Measurements from ENCODE around the gene ELAVL1. TPM values are rescaled to one million over a fixed set of nuclear protein-coding genes. Genes with fewer than 3 reads are reported as not detected.
A peak's percentile ranks its signal among the peaks of the same experiment; 100 is the strongest.

ELAVL1 gene
- total and polyA plus RNA-seq, 5 experiments from 2014 or later: 41.5 to 55.8 (median 55.1) TPM

DNA sequence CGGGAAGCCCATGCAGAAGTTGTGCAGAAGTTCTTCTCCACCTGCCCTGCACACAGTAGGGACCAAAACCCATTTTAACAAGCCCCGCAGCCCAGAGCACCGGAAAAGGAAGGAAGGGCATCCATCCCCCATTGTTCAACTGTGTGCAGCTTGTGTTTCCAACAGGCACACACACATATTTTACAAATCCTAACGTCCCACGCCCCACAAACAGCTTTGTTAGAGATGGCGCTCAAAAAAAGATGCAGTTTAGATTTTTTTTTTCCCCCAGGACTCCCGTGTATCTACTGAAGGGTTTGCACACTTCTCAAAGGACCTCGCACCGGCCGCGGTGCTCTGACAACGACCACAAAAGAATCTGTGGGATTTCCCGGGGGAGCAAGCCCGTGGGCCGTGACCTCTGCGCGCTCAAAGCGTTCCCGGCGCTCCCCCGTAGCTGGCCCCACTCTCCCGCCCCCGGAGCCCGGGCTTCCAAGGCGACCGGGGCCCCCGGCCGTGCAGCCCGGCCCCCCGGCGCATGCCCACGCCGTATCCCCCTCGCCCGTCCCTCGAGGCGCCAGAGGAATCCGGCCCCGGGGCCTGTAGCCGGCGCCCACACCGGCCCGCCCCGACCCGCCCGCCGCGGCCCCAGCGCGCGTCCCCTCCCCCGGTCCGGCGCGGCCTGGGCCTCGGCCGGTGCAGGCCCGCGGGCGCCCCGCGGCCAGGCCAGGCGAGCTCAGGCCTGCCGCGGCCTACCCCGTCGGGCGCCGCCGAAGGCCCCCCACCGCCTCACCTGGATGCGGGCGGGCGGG lies 523 bp downstream of the ELAVL1 start:
- H3K27ac Mint-ChIP-seq: peak overlapping the region in 9 of 10 donors; percentile 77 to 95 (median 92)
- peaks cover 30 to 56% (median 46%) of the 10 kb centered on the region in 4 donors for H3K4me1 Mint-ChIP-seq
- peak overlapping the region; percentile 80 to 96 (median 92) for H3K4me3 Mint-ChIP-seq
- ATAC-seq (peak; percentile 27 to 35), DNase-seq (peak in 8 of 10 donors; percentile 4 to 43 (median 22))
- POLR2A ChIA-PET: interaction anchor here (0.7 to 3.1 kb wide), 2 partner anchors 62 to 75 kb away, joined by 3 to 12 read pairs; partner anchors contain the start of gene TIMM44
- H3K36me3 Mint-ChIP-seq: peaks cover 0 to 7% (median 0%) of the 10 kb centered on the region in 3 donors
- no peaks in the 10 kb centered on the region for H3K9me3 Mint-ChIP-seq
- H3K27me3 Mint-ChIP-seq: no peaks in the 10 kb centered on the region

DNA sequence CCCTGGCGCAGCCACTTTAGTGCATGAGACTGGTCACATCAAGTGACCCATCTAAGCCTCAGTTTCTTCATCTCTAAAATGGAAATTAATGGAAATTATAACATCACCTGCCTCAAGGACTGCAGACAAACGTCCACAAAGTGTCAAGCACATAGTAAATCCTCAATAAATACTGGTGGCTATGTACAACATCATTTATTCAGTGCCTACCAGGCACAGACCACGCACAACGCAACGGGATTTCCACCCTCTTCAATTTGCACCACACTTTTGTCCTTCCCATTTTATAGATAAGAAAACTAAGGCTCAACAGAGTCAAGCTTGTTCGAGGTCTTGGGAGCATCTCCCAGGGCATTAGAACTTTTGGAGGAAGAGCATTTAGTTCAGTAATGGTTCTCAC lies 1.4 kb downstream of the ELAVL1 start:
- Mint-ChIP-seq H3K36me3 (peaks cover 0 to 9% (median 0%) of the 10 kb centered on the region in 3 donors), H3K4me1 (peaks cover 32 to 65% (median 54%) of the 10 kb centered on the region in 4 donors), H3K4me3 (peak overlapping the region; percentile 80 to 96 (median 92)), H3K27ac (peak overlapping the region in 9 of 10 donors; percentile 54 to 95 (median 90)), H3K9me3 (no peaks in the 10 kb centered on the region), H3K27me3 (no peaks in the 10 kb centered on the region)
- POLR2A ChIA-PET: interaction anchor here (0.6 to 3.1 kb wide), 3 partner anchors 9 to 1486 kb away, joined by 3 to 12 read pairs (median 6); partner anchors contain the start of gene TIMM44
- no peak for ATAC-seq
- no peak for DNase-seq

DNA sequence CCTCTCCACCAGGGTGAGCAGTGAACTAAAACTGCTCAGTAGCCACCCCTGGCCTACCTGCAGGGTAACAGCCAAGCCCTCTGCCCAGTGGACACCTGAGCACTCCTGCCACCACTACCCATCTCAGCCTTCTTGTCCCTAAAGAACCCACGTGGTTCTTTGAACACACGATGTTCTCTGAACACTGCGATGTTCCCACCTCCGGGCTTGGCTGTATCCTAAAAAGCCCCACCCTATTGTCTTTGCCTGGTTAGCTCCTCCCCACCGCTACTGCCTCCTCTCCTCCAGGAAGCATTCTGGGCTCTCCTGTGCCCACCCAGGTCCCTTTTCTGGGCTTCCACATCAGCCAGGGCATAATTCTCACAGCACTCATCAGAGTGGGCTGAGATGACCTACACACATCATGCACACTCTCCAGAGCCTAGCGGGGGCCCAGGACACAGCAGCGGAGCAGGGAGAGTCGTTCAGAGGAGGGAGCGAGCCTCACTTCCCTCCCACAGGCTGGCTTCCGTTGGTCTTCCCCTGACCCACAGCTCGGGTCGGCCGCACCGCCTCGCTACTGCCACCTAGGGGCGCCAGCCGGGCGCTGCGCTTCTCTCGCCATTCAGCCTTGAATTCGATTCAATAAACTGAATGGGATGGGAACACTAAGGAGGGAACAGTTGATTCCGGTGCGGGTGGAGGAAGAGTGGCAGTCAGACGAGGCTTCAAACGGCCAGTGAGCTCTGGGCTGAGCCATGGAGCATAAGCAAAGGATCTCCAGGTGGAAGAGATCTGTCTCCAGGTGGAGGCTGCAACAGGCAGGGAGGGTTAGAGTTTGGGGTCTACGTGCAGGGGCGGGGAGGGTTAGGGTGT lies 3.2 kb downstream of the ELAVL1 start:
- peaks cover 0 to 12% (median 0%) of the 10 kb centered on the region in 3 donors for H3K36me3 Mint-ChIP-seq
- peak overlapping the region; percentile 68 to 95 (median 88) for H3K27ac Mint-ChIP-seq
- peak overlapping the region; percentile 54 to 91 (median 82) for H3K4me3 Mint-ChIP-seq
- no peaks in the 10 kb centered on the region for H3K9me3 Mint-ChIP-seq
- H3K4me1 Mint-ChIP-seq: peaks cover 38 to 76% (median 68%) of the 10 kb centered on the region in 4 donors
- H3K27me3 Mint-ChIP-seq: no peaks in the 10 kb centered on the region
- DNase-seq: peak; percentile 29 to 74 (median 63)
- POLR2A ChIA-PET: interaction anchor here (0.6 to 2.5 kb wide), 3 partner anchors 59 to 158 kb away, joined by 4 to 10 read pairs (median 4); partner anchors contain the start of genes SNAPC2 and TIMM44
- peak; percentile 21 to 25 for ATAC-seq

DNA sequence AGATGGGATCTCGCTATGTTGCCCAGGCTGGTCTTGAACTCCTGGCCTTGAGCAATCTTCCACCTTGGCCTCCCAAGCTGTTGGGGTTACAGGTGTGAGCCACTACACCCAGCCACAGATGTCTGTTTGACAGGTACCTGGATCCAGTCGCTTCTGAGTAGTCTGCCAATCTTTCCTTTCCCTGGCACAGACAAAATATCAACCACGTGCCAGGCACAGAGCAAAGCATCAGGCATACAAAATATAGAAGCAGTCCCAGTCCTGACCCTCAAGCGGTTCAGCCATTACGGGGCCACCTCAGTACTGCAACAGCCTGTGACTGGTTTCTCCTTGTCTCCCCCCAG lies 3.8 kb downstream of the ELAVL1 start:
- no peaks in the 10 kb centered on the region for H3K9me3 Mint-ChIP-seq
- no peak for ATAC-seq
- peak overlapping the region in 8 of 10 donors; percentile 54 to 91 (median 82) for H3K4me3 Mint-ChIP-seq
- H3K27ac Mint-ChIP-seq: peak overlapping the region in 7 of 10 donors; percentile 11 to 91 (median 80)
- POLR2A ChIA-PET: interaction anchor here (1.6 to 2.5 kb wide), 2 partner anchors 58 to 81 kb away, joined by 4 to 10 read pairs; partner anchors contain the start of genes SNAPC2 and TIMM44
- H3K4me1 Mint-ChIP-seq: peaks cover 41 to 80% (median 72%) of the 10 kb centered on the region in 4 donors
- no peaks in the 10 kb centered on the region for H3K27me3 Mint-ChIP-seq
- DNase-seq: peak in 2 of 10 donors; percentile 12 to 14
- H3K36me3 Mint-ChIP-seq: peaks cover 0 to 16% (median 0%) of the 10 kb centered on the region in 3 donors

DNA sequence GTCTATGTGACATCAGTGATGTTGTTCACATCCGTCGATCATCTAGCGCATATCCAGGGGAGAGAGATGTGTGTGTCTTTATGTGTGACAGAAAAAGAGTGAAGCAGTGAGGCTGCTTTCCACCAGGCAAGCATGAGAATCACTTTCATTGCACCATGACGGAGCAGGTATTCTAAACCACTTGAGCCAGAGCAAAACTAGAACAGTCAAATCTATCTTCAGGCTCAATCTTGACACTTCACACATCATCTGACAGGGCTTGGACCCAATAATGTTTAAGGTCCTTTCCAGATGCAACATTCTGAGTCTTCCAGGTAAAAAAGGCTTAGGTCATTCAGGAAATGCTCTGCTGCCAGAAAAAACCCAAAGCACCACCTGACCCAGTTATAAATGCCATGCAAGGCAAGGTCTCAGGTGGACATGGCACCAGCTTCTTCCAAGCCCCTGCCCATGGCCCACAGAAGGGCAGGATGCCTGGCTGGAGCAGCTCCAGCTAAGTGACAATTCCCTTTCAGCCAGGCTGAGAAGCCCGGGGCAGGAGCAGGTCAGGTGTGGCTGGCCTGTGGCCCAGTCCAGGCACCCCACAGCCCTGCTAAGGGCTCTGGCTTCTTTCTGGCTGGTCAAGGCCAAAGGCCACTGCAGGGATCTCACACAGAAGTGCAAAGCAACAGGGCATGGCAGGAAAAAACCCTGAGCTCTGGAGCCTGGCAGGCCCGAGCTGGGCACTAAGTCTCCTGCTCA lies 5.0 kb downstream of the ELAVL1 start:
- no peak for ATAC-seq
- H3K36me3 Mint-ChIP-seq: peaks cover 0 to 21% (median 0%) of the 10 kb centered on the region in 3 donors
- no peaks in the 10 kb centered on the region for H3K27me3 Mint-ChIP-seq
- H3K4me1 Mint-ChIP-seq: peaks cover 41 to 88% (median 76%) of the 10 kb centered on the region in 4 donors
- peak overlapping the region in 2 of 10 donors; percentile 30 to 80 for H3K27ac Mint-ChIP-seq
- POLR2A ChIA-PET: interaction anchor here (1.0 kb wide), 1 partner anchor 10 kb away, joined by 4 read pairs; no protein-coding TSS in a partner anchor
- DNase-seq: peak in 1 of 10 donors; percentile 26
- no peaks in the 10 kb centered on the region for H3K9me3 Mint-ChIP-seq
- peak overlapping the region in 3 of 10 donors; percentile 15 to 28 (median 21) for H3K4me3 Mint-ChIP-seq

DNA sequence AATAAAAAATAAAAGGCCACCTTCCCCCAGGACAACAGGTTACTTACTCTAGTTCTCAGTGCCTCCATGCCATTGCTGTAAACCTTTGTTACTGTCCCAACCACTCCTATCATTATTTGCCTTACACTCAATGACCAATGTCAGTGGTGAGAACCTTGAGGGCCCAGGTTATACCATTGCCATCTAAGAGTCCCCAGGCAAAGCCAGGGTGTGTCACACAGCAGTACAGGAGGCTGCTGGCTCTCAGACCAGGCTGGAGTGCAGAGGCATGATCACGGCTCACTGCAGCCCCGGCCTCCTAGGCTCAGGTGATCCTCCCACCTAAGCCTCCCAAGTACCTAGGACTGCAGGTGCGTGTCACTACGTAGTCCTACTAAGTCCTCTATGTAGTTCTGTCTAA lies 6.1 kb downstream of the ELAVL1 start:
- peaks cover 0 to 24% (median 0%) of the 10 kb centered on the region in 3 donors for H3K36me3 Mint-ChIP-seq
- peaks cover 46 to 93% (median 80%) of the 10 kb centered on the region in 4 donors for H3K4me1 Mint-ChIP-seq
- peak in 1 of 10 donors; percentile 7 for DNase-seq
- no peaks in the 10 kb centered on the region for H3K27me3 Mint-ChIP-seq
- no peaks in the 10 kb centered on the region for H3K9me3 Mint-ChIP-seq
- no peak for ATAC-seq
- H3K4me3 Mint-ChIP-seq: no peak overlapping the region
- peak overlapping the region in 2 of 10 donors; percentile 15 to 61 for H3K27ac Mint-ChIP-seq
- POLR2A ChIA-PET: interaction anchor here (1.1 kb wide), 1 partner anchor 10 kb away, joined by 3 read pairs; no protein-coding TSS in a partner anchor

DNA sequence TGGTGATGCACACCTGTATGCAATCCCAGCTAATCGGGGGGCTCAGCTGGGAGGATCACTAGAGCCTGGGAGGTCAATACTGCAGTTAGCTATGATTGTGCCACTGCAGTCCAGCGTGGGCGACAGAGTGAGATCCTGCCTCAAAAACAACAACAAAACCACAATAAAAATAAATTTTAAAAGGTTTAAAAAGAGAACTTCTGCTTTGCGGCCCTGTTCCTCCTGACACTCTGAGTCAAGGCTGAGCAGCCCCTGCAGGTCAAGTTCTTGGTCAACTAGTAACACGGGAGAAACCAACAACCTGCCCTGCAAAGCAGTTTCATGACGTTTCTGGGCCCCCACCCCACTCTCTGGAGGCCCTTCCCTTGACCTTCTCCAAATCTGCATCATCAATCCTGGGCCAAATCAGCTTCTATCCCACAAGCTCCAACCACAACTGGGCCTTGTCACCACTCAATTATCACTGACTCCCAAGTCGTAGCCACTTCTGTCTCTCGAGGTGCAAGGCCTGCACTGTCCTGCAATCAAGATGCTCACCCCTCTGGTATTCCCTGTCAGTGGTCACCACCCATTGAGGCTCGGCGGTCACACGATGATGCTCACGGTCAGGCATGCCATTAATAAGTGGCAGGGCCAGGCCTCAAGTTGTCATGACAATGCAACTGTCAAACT lies 7.5 kb downstream of the ELAVL1 start:
- POLR2A ChIA-PET: interaction anchor here (0.5 kb wide), 1 partner anchor 51 kb away, joined by 5 read pairs; no protein-coding TSS in a partner anchor
- H3K4me3 Mint-ChIP-seq: peak overlapping the region in 1 of 10 donors; percentile 14
- H3K9me3 Mint-ChIP-seq: no peaks in the 10 kb centered on the region
- DNase-seq (peak in 1 of 10 donors; percentile 42), ATAC-seq (no peak)
- no peaks in the 10 kb centered on the region for H3K27me3 Mint-ChIP-seq
- peaks cover 0 to 30% (median 0%) of the 10 kb centered on the region in 3 donors for H3K36me3 Mint-ChIP-seq
- peaks cover 40 to 89% (median 81%) of the 10 kb centered on the region in 4 donors for H3K4me1 Mint-ChIP-seq
- H3K27ac Mint-ChIP-seq: peak overlapping the region in 3 of 10 donors; percentile 12 to 55 (median 52)

DNA sequence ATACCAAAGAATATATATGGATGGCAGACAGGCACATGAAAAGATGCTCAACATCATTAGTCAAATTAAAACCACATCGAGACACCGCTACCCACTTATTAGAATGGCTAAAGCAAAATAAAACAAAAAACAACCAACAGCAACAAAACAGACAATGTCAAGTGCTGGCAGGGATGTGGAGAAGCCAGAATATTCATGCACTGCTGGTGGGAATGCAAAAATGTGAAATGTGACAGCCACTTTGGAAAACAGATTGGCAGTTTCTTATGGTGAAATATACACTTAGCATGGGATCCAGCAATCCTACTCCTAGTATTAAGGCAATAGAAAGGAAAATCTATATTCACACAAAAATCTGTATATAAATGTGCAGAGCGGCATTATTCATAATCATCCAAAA lies 8.6 kb downstream of the ELAVL1 start:
- Mint-ChIP-seq H3K36me3 (peaks cover 0 to 38% (median 0%) of the 10 kb centered on the region in 3 donors), H3K27me3 (no peaks in the 10 kb centered on the region), H3K4me1 (peaks cover 37 to 82% (median 71%) of the 10 kb centered on the region in 4 donors), H3K9me3 (no peaks in the 10 kb centered on the region), H3K27ac (peak overlapping the region in 1 of 10 donors; percentile 1), H3K4me3 (no peak overlapping the region)
- no peak for DNase-seq
- POLR2A ChIA-PET: no interaction called here
- ATAC-seq: no peak

DNA sequence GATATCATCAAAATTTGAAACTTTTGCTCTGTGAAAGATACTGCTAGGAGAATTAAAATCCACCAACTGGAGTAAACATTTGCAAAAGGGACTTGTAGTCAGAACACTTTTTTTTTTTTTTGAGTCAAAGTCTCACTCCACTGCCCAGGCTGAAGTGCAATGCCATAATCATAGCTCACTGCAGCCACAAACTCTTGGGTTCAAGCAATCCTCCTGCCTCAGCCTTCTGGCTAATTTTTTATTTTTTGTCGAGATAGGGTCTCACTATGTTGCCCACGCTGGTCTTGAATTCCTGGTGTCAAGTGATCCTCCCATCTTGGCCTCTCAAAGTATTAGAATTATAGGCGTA lies 9.7 kb downstream of the ELAVL1 start:
- peaks cover 4 to 46% (median 4%) of the 10 kb centered on the region in 3 donors for H3K36me3 Mint-ChIP-seq
- peak overlapping the region in 1 of 10 donors; percentile 14 for H3K27ac Mint-ChIP-seq
- no peaks in the 10 kb centered on the region for H3K27me3 Mint-ChIP-seq
- POLR2A ChIA-PET: interaction anchor here (0.7 kb wide), 1 partner anchor 8 kb away, joined by 3 read pairs; no protein-coding TSS in a partner anchor
- no peaks in the 10 kb centered on the region for H3K9me3 Mint-ChIP-seq
- H3K4me1 Mint-ChIP-seq: peaks cover 29 to 73% (median 60%) of the 10 kb centered on the region in 4 donors
- ATAC-seq (no peak), DNase-seq (no peak)
- no peak overlapping the region for H3K4me3 Mint-ChIP-seq

DNA sequence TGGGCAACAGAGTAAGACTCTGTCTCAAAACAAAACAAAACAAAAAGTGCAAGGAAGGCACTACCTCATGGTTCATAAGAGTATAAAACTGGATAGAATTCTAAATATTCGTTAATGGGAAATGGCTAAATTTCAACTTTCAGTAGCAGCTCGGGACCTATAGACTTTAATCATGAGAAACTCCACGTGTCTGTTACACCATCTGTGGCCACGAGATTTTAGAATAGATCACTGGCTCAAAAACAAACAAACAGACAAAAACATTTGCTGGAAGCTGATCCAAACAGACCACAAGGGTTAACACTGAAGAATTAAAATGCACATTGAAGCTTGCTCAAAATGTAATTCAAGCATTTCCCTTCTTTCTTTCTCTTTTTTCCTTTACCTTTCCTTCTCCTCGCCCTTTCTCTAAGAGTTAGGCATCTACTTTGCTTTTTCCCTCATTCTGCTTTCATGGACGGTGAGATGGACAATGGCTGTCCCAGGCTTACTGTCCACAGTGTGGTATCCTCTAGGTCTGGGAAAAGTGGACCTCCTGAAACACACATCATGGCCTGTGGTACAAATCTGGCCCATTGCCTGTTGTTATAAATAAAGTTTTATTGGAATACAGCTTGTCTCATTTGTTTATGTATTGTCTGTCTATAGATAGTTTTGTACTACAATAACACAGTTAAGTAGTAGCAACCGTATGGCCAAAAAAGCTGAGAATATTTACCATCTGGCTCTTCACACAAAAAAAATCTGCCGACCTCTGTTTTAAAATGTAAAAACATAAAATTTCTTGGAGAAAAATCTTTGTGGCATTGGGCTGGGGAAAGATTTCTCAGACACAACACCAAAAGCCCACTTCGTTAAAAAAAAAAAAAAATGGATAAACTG lies 10.3 kb downstream of the ELAVL1 start:
- DNase-seq: no peak
- Mint-ChIP-seq H3K27ac (peak overlapping the region in 5 of 10 donors; percentile 14 to 82 (median 65)), H3K4me1 (peaks cover 28 to 69% (median 54%) of the 10 kb centered on the region in 4 donors), H3K27me3 (no peaks in the 10 kb centered on the region), H3K36me3 (peaks cover 4 to 50% (median 4%) of the 10 kb centered on the region in 3 donors), H3K9me3 (no peaks in the 10 kb centered on the region), H3K4me3 (peak overlapping the region in 1 of 10 donors; percentile 1)
- POLR2A ChIA-PET: interaction anchor here (0.7 kb wide), 1 partner anchor 9 kb away, joined by 3 read pairs; no protein-coding TSS in a partner anchor
- ATAC-seq: no peak

All from naive thymus-derived CD8-positive, alpha-beta T cell (primary cell).